ENCODE measurements around the gene CSNK1A1L. TPM values are rescaled to one million over a fixed set of nuclear protein-coding genes. Genes with fewer than 3 reads are reported as not detected.

CSNK1A1L gene
- total and polyA plus RNA-seq, 2 of the 8 experiments (the other 6 are each of a cell fraction or from before 2014, with no cell fraction given), result not detected

DNA sequence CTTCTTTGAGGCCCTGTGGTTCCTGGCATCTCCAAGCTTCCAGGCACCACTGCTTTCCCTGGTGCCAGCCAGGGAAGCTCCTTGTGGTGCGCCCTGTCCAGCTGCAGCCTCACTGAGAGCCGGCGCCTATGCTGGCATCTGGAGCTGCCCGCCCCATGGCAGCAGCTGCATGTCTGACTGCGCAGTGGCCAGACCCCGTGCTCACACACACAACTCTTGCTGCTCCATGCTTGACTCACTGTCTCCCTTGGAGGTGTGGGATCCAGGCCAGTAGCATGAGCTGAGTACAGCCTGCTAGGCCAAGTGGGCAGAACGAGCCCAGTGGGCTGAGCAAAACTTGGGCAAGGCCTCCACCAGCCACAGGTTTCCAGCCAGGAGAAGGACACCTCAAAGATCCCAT, 34.5 kb downstream of the CSNK1A1L start:
- Histone ChIP-seq H2BK5ac (ENCODE audit: low read depth, low read length) (no peak overlapping the region), H2BK15ac (ENCODE audit: low read length) (no peak overlapping the region), H2BK12ac (ENCODE audit: low read depth, low read length) (no peak overlapping the region), H3K18ac (ENCODE audit: extremely low read depth, low read length) (no peak overlapping the region), H3K79me2 (ENCODE audit: control insufficient read depth in 1 of 2, insufficient read depth in 2 of 2, low read length in 2 of 2) (no peaks in the 10 kb centered on the region), H3K4me3 (ENCODE audit: extremely low read depth in 1 of 4, insufficient read depth in 2 of 4, low read depth in 3 of 4, low read length in 4 of 4) (no peak overlapping the region), H3K23ac (ENCODE audit: insufficient read length) (no peak overlapping the region), H3K56ac (replicated peaks; ENCODE audit: insufficient read length, low read depth, low read length) (no peak overlapping the region), H3K4ac (replicated peaks; ENCODE audit: insufficient read length, low read depth, low read length) (no peak overlapping the region), H3K36me3 (ENCODE audit: control insufficient read depth in 2 of 4, insufficient read depth in 4 of 4, low read length in 3 of 4) (no peaks in the 10 kb centered on the region), H2BK20ac (ENCODE audit: low read length) (no peak overlapping the region), H3K27ac (ENCODE audit: low read depth, low read length) (no peak overlapping the region), H2AFZ (ENCODE audit: low read length) (no peak overlapping the region), H2AK5ac (ENCODE audit: low read depth, low read length) (no peak overlapping the region), H3K4me2 (ENCODE audit: insufficient read depth in 1 of 2, low read depth in 2 of 2, low read length in 2 of 2) (no peak overlapping the region), H3K9ac (replicated peaks in 1 of 4; ENCODE audit: extremely low read depth in 1 of 4, low read depth in 3 of 4, low read length in 3 of 4) (no peak overlapping the region), H4K91ac (replicated peaks; ENCODE audit: insufficient read length, low read length) (no peak overlapping the region), H4K20me1 (replicated peaks in 1 of 2; ENCODE audit: control insufficient read depth in 1 of 2, insufficient read depth in 2 of 2, low read length in 2 of 2) (no peaks in the 10 kb centered on the region), H2BK120ac (replicated peaks; ENCODE audit: low read depth, low read length) (no peak overlapping the region), H3K9me3 (ENCODE audit: insufficient read depth in 2 of 2, low read depth in 1 of 2, low read length in 1 of 2) (no peaks in the 10 kb centered on the region), H3K14ac (ENCODE audit: insufficient read length) (no peak overlapping the region), H3K27me3 (replicated peaks in 1 of 4; ENCODE audit: control insufficient read depth in 3 of 4, extremely low read depth in 1 of 4, insufficient read depth in 3 of 4, low read length in 3 of 4) (no peaks in the 10 kb centered on the region), H3K23me2 (ENCODE audit: low read depth, low read length) (no peaks in the 10 kb centered on the region), H4K8ac (ENCODE audit: extremely low read depth, insufficient read depth, low read length) (no peak overlapping the region), H4K5ac (ENCODE audit: insufficient read length, low read depth, low read length) (no peak overlapping the region), H3K79me1 (ENCODE audit: low read depth, low read length) (no peaks in the 10 kb centered on the region), H3K4me1 (replicated peaks in 1 of 4; ENCODE audit: control insufficient read depth in 3 of 4, insufficient read depth in 4 of 4, low read length in 3 of 4) (peaks cover 0 to 5% (median 4%) of the 10 kb centered on the region in 4 experiments; a peak in 4 of 7 replicates)
- ChIA-PET CTCF (ENCODE audit: partially characterized antibody) (interaction anchor here (0.9 to 2.1 kb wide), 4 partner anchors 10 to 540 kb away, joined by 3 to 8 read pairs (median 6); no protein-coding TSS in a partner anchor), POLR2A (ENCODE audit: partially characterized antibody) (no interaction called here)
- DNase-seq (ENCODE audit: low read depth in 1 of 2, low spot score in 2 of 2) (no peak), FAIRE-seq (no peak)
- TF ChIP-seq HDAC2 (IDR thresholded peaks at IDR 0.05; ENCODE audit: borderline replicate concordance in 1 of 2, low read depth in 2 of 2, low read length in 2 of 2), result no peak
- no peak for TF ChIP-seq CBX5 (IDR thresholded peaks at IDR 0.05; ENCODE audit: low read depth, low read length)
- TF ChIP-seq POLR2A (IDR thresholded peaks at IDR 0.05; ENCODE audit: control extremely low read depth in 1 of 2, low read depth in 2 of 2, low read length in 2 of 2), result no peak
- no peak for TF ChIP-seq EZH2 (IDR thresholded peaks at IDR 0.05; ENCODE audit: low read depth, low read length, severe bottlenecking)
- no peak for TF ChIP-seq KDM5A (IDR thresholded peaks at IDR 0.05; ENCODE audit: low read length)
- TF ChIP-seq RBBP5 (IDR thresholded peaks at IDR 0.05; ENCODE audit: borderline replicate concordance, low read depth, low read length), result no peak
- TF ChIP-seq, protein P1, sequence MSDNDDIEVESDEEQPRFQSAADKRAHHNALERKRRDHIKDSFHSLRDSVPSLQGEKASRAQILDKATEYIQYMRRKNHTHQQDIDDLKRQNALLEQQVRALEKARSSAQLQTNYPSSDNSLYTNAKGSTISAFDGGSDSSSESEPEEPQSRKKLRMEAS (IDR thresholded peaks at IDR 0.05), result no peak
- no peak for TF ChIP-seq GABPA (IDR thresholded peaks at IDR 0.05; ENCODE audit: borderline replicate concordance, insufficient read depth, low read length)
- TF ChIP-seq BACH1 (IDR thresholded peaks at IDR 0.05; ENCODE audit: low read length), result no peak
- no peak for TF ChIP-seq CEBPB (IDR thresholded peaks at IDR 0.05; ENCODE audit: low read depth, low read length)
- no peak for TF ChIP-seq PHF8 (conservative IDR thresholded peaks at IDR 0.05; ENCODE audit: low read depth, low read length)
- no peak for TF ChIP-seq MAFK (IDR thresholded peaks at IDR 0.05; ENCODE audit: low read depth, low read length)
- no peak for TF ChIP-seq RFX5 (IDR thresholded peaks at IDR 0.05; ENCODE audit: borderline replicate concordance, low read depth, low read length)
- TF ChIP-seq SIX5 (IDR thresholded peaks at IDR 0.05; ENCODE audit: low read depth, low read length), result no peak
- TF ChIP-seq SP4 (IDR thresholded peaks at IDR 0.05; ENCODE audit: low read length), result no peak
- no peak for TF ChIP-seq TAF1 (IDR thresholded peaks at IDR 0.05; ENCODE audit: low read depth, low read length)
- WGBS, 2 experiments (ENCODE audit: extremely low coverage in 1 of 2, insufficient coverage in 1 of 2, insufficient read length in 1 of 2, insufficient replicate concordance in 2 of 2, low coverage in 1 of 2, low lambda C conversion rate in 2 of 2, missing lambda C conversion rate in 1 of 2), result 90% methylated on average over 7 of the region's 7 CpGs; no CpG with 5 or more reads in 1 of the 2 experiments

Measured in H1 (cell line).